NCI-H2107 treated with DMSO at 0.1 percent for 48 hours (cell line): Measurements from ENCODE around the gene SLC2A4RG.
"Not testable (repeated sequence)": the region's sequence is repeated elsewhere in the genome, so short reads cannot be mapped to it uniquely, and the experiment has no call there.

Experiments
- DNase-seq: peaks from one replicate; lab custom pipeline; 2025; ENCODE audit not compliant: unreplicated experiment; lab: John Stamatoyannopoulos, UW

Gene SLC2A4RG

DNA sequence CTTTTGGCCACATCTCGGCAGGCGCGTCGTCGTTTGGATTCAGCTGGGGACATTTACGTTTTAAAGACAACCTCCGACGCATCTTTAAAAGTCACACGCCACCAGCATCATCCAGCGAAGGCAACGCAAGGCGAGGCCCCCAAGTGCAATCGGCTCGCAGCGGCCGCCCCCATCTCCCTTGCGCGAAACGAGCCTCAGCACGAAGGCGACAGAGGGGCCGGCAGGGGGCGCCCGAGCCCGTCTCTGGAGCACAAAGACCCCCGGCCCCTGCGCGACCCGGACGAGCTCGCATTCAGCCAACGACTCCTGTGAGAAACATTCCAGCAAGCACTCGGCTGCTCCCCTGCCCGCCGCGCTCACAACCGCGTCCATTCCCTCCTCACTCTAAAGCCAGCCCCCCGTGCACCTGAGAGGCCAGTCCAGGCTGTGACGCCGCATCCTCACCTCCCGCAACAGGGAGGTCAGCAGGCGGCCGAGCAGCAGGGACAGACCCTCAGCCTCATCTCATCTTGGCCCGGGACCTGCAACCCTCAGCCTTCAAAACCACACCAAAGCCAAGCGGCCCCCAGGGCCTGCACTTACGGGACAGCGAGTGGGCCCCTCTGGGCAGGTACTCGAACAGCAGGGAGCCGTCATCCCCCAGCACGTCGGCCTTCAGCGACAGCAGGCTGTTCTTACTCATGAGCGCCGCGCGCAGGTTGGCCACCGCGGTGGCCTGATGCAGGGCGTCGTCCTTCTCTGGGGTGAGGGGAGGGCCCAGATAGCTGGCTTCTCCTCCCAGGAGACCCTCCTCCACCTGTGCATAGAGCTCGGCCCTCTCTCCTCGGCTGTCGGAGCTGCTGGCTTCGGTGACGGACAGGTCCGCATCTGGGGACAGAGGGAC lies 35.8 kb downstream of the SLC2A4RG start:
- no peak for DNase-seq

DNA sequence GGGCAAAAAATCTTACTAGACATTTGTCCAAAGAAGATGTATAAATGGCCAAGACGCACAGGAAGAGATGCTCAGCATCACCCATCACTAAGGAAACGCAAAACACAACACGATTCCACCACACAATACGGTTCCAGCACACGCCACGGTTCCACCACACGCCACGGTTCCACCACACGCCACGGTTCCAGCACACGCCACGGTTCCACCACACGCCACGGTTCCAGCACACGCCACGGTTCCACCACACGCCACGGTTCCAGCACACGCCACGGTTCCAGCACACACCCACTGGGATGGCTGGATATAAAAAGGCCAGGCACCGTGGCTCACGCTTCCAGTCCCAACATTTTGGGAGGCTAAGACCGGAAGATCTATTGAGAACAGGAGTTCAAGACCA lies 37.3 kb downstream of the SLC2A4RG start:
- not testable (repeated sequence) for DNase-seq

DNA sequence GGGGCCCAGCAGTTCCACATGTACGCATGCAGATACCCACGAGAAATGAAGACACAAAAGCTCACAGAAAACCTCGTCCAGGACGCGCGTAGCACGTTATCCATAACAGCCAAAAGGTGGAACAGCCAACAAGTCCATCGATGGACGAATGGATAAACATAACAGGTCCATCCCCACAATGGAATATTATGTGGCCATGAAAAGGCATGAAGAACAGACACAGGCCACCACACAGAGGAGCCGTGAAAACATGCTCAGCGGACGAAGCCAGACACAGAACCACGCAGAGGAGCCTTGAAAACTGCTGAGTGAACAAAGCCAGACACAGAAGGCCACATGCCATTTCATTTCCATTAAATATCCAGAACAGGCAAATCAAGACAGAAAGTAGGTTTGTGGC lies 38.0 kb downstream of the SLC2A4RG start:
- DNase-seq: no peak

DNA sequence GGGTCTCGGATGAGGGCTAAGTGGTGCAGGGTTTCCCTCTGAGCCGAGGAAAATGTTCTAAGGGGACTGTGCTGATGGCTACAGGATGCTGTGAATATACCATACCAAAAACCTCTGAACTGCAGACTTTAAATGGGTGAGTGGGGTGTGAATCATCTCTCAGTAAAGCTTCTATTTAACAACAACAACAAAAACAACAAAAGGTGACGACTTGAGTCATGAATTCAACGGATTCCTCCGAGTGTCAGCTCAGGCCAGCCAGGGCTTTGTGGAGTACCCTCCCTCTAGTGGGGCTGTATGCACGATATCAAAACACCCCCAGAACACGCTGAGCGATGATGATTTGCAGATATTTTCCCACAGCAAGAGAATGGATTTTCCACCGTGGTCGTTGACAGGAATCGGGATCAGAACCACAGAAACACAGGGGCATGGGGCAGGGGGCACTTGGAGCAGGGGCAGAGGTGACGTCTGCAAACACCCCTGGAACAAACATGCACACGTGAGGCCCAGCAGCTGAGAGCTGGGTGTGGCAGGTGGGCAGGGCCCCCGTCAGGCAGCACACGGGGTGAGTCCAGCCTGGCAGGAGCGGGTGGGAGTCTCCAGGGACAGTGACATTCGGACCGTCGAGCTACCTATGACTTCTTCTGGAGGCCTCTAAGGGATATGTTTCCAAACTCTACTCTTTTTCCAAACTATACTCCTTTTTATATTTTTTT lies 38.6 kb downstream of the SLC2A4RG start:
- DNase-seq: no peak

DNA sequence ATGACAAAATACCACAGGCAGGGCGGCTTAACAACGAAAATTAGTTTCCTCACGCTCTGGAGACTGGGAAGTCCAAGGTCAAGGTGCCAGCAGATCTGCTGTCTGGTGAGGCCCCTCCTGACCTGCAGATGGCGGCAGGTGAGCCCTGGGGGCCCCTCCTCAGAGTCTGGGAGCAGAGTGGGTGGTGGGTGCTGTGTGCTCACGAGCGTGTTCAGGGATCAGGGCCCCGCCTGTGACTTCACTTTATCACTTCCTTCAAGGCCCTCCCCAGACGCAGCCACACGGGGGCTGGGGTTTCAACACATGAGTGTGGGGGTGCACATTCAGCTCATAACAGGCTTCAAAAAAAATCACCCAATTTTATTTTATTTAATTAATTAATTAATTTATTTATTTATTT lies 39.3 kb downstream of the SLC2A4RG start:
- no peak for DNase-seq

DNA sequence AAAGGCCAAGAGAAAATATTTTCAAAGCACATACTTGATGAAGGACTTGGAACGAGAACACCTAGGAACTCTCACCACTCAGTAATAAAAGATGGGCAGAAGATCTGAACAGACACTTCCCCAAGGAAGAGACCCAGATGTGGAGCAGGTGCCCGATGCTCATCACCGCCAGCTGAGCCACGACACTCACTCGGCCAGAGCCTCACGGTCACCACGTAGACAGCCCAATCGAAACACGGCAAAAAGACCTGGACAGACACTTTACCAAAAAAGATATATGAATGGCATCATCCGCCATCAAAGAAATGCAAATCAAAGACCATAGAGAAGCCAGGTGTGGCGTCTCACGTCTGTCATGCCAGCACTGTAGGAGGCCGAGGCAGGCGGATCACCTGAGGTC lies 41.6 kb downstream of the SLC2A4RG start:
- no peak for DNase-seq

DNA sequence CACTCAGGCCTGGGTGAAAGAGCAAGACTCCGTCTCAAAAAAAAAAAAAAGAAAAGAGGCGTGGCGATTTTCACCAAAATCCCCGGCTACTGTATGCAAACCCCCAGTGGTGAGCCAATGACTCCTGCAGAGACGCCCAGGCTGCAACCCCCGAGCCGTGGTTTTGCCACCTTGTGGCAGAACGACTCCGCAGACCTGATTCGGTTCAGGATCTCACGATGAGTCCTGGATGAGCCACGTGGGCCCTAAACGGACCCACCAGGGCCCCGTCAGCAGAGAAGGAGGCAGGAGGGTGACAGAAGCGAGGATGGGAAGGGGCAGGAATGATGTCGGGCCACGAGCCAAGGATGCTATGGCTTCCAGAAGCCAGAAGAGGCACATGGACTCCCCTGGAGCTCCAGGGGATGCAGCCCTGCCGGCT lies 42.5 kb downstream of the SLC2A4RG start:
- DNase-seq: no peak

DNA sequence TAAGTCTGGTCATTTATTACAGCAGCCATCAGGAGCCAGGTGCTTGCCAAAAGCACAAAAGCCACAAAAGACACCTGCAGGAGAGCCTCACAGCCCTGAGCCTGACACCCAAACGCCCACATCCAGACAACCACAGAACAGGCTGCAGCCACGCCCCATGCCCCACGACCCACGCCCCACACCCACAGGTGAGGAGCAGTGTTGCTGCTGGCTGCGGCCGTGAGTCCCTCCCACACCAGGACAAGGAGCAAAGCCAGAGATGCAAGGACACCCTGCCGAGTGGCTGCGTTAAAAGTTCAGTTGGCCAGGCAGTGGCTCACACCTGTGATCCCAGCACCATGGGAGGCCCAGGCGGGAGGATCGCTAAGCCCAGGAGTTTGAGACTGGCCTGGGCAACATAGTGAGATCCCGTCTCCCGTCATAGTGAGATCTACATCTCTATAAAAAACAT lies 43.0 kb downstream of the SLC2A4RG start:
- DNase-seq: peak; percentile 19

DNA sequence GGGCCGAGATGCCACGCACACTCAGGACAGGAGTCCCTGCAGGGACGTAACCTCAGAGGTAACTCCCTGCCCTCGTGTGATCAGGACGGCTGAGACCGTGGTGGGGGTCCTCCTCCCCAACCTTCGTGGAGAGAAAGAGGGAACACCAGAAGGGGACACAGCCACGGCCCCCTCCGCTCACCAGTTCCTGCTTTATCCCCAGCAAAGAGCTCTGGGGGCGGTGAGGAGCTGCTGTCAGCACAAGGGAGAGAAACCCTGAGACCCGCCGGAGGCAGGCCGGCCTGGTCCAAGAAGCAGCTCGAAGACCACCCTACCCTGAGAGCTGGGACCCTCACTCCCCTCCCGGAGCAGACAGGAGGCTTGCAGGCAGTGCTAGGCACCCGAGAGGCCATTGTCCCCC lies 44.4 kb downstream of the SLC2A4RG start:
- DNase-seq: no peak

DNA sequence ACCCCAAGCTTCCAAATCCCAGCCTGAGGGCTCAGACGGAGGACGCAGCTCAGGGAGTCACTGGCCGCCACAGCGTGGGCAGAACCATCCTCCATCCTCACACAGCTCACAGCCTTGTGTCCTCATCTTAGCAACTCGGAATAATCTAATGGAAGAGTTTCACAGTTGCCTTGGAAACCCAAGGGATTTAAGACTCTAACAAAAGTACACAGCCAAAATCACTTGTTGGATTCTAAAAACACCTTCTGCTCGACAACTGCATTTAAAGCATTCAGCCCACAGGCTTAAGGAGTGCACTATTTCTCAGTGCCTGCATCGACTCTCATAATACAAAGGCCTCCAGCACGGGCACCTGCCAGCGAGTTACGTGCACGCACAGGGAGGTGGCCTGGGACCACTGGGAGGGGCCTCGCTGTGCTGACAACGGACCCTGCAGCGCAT lies 46.1 kb downstream of the SLC2A4RG start:
- peak; percentile 57 for DNase-seq

DNA sequence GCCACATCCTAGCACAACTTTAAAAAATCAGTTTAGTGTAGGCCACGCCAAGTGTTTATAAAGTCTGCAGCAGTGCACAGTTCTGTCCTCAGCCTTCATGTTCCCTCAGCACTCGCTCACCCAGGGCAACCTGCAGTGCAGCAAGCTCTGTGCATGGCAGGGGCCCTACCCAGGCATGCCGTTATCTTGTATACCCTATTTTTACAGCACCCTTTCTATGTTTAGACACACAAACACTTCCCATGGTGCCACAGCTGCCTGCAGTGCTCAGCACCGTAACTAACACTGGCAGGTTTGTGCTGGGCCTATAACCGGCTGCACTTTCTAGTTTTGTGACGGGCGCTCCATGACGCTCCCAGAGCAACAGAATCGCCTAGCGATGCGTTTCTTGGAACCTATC lies 47.7 kb downstream of the SLC2A4RG start:
- DNase-seq: no peak

DNA sequence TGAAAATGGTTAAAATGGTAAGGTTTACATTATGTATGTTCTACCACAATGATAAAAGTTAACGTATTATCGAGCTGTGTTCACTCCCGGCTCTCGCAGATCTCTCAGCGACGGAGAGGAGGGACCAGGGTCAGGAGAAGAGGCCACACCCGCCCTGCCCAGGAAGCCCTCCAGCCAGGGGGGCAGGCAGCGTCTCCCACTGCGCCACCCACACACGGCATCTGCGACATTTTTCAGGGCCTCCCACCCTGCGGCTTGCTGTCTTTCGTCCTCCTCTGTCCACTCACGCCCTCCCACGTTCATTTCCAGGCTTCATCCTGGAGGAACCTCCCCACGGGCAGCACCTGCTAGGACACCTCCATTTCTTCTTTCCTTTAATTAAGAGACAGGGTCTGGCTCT lies 48.2 kb downstream of the SLC2A4RG start:
- DNase-seq: no peak

DNA sequence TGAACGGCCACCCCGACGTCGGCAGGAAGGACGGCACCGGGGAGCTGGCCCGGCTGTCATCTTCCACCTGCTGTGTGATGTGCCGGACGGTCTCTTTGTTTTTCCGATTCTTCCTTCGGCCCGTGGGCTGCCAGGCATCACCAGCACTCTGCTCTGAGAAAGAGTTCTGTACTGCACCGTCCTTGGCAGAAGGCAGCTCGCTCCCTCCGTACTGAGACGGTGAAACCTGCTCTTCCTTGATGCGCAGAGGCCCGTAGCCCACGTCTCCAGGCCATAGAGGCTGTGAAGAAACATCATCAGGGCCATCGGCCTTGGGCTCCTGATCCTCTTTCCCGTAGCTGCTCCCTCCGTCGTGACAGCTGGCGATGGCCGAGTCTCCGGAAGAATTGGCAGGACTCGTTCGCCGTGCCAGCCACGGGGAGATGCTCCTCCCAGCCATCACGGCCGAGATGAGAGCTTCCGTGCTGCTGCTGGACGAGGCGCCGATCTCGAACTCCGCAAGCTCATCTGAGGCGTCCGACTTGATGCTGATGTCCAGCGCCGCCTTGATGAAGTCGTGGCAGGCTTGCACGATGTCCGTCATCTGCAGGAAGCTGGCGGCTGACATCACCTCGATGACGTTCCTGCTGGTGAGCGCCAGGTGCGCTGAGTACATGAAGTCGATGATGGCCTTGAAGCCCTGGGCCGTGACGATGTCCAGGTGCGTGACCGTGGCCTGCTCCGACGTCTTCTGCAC lies 50.4 kb downstream of the SLC2A4RG start:
- no peak for DNase-seq

DNA sequence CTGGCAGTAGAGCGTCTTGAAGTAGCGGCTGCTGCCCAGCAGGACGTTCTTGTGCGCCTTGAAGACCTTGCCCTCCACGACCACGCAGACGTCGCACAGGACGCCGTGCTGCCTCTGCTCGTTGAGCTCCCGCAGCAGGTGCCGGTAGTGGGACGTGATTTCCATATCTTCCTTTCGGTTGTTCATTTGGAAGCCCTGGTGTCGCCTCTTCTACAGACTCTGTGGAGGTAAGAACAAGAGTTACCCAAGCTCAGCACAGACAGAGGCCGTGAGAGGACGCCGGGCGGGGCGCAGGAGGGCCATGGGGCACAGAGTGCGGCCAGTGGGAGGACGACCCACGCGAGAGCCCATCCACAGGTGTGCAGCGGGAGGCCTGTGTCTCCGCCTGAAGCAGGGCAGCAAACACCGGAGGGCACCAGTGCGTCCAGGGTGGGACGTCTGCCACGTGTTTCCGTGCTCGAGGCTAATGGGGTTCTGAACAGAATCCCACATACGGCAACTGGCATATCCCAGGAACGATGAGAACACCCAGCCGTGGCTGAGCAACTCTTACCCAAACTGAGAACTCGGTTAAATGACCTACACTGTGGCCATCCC lies 51.1 kb downstream of the SLC2A4RG start:
- DNase-seq: no peak

DNA sequence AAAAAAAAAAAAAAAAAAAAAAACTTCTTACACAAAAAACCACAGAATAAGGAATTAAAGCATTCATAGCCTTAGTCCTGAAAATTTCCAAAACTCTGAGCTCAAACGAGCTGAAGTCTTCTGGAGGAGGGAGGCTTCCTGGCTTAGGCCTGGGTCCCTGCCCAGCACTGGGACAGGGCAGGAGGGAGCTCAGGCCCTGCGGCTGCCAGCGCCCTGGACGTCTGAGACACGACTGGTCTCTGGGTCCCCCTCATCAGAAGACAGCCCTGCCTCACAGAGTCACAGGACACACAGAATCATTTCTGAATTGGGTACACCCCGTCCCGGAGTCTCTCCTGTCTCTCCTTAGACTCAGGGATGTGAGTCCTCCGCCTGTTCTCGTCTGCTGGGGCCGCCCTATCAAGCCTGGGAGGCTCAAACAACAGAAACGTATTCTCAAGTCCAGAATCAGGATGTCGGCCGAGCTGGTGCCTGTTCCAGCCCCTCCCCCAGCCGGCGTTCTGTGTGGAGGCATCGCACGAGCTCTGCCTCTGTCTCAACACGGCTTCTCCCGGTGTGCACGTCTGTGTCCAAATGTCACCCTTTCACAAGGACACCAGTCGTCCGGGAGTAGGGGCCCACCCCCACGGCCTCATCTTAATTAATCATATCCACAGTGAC lies 52.1 kb downstream of the SLC2A4RG start:
- no peak for DNase-seq

DNA sequence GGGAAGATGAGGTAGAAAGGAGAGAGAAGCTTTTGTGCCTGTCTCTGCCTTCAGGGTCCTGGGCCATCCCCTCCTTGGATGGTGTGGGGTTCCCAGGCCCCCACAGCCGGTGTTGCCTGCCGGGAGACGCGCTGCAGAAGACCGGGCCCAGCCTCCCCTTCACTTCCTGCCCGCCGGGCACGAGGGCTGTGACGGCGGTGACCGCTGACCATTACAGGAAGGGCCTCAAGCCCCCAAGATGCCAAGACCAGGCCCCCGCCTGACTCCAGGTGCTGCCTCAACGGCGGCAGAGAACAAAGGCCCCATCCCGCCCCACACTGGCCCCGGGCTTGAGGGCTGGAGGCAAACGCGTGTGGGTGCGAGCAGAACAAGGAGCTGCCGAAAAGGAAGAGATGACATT lies 53.3 kb downstream of the SLC2A4RG start:
- no peak for DNase-seq
